ENCODE results near the gene HERC4. TPM values are rescaled to one million over a fixed set of nuclear protein-coding genes. Genes with fewer than 3 reads are reported as not detected.

The HERC4 gene, protein sequence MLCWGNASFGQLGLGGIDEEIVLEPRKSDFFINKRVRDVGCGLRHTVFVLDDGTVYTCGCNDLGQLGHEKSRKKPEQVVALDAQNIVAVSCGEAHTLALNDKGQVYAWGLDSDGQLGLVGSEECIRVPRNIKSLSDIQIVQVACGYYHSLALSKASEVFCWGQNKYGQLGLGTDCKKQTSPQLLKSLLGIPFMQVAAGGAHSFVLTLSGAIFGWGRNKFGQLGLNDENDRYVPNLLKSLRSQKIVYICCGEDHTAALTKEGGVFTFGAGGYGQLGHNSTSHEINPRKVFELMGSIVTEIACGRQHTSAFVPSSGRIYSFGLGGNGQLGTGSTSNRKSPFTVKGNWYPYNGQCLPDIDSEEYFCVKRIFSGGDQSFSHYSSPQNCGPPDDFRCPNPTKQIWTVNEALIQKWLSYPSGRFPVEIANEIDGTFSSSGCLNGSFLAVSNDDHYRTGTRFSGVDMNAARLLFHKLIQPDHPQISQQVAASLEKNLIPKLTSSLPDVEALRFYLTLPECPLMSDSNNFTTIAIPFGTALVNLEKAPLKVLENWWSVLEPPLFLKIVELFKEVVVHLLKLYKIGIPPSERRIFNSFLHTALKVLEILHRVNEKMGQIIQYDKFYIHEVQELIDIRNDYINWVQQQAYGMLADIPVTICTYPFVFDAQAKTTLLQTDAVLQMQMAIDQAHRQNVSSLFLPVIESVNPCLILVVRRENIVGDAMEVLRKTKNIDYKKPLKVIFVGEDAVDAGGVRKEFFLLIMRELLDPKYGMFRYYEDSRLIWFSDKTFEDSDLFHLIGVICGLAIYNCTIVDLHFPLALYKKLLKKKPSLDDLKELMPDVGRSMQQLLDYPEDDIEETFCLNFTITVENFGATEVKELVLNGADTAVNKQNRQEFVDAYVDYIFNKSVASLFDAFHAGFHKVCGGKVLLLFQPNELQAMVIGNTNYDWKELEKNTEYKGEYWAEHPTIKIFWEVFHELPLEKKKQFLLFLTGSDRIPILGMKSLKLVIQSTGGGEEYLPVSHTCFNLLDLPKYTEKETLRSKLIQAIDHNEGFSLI
- 95.1 and 134 TPM in 2 replicates for total RNA-seq

DNA sequence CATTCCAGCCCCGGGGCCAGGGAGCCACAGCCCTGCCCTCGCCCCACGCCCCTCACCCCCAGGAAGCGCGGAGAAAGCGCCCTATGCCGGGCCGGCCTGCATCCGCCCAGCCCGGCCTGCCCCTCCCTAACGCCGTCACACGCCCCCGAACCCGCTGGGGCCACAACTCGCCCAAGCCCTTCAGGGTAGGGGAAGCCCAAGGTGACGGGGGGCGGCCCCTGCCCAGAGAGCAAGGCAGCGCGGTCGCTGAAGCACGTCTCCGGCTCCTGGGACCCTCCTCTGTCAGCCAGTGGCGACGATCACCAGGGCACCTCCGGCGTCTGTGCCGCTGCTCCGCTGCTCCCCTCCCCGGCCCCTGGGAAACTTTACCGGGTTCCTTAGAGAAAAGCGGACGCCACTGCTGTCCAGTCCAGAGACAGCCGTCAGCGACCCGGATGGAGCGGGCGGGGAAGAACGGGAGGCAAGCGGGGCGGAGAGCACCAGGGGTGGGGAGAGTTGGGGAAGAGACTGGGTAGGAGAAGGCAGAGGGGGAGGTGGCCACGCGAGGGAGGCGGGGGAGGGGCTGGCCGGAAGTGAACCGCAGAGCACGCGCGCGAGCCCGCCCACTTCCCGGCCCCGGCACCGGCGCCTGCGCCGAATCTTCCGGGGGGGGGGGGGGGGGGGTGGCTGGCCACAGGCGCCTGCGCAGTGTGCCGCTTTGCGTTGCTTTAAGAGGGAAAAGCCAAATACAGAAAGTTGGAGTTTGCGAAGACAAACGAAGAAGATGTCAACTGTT is at the start of gene HERC4:
TSS of gene HERC4 (minus strand) at position 509 of the 775 bp plus-strand sequence. CDS start 2,175 bp downstream, outside the sequence.

DNA sequence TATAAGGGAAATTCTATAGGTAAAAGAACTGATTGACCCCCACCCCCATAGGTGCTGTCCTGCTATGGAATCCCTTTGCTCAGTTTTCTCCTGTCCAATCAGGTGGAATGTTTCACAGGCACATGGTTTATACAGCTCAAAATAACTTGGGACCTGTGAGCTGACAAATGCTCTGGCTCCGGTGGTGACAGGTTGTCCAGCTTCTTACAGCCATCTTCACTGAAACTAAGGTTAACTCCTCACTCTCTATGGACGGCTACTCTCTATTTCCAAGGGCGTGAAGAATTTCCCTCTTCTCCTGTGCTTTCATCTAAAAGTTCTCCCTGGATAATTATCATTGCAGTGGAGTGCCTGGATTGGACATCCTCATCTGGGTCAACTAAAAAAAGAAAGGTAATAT is 34.2 kb upstream of the HERC4 start, which contains the start of gene MYPN:
TSS of gene MYPN (plus strand) at position 158 of the 400 bp plus-strand sequence. CDS start 11,951 bp downstream, outside the sequence.

DNA sequence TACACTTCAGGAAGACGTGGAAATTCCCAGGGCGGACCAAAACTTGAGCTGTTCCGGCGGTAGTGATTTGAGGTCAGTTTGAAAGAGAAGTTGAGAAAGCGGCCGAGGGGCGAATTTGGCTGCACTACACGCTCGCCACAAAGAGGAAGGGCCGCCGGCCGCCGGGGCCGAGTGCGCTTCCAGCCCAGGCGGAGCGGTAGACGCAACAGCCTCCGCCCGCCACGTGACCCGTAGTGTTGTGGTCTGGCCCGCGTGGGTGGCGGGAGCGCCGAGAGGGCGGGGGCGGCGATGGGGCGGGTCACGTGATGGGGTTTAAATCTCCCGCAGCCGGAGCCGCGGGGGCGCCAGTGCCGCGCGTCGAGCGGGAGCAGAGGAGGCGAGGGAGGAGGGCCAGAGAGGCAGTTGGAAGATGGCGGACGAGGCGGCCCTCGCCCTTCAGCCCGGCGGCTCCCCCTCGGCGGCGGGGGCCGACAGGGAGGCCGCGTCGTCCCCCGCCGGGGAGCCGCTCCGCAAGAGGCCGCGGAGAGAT is 190.7 kb downstream of the HERC4 start, which contains the start of gene SIRT1:
TSS of gene SIRT1 (plus strand) at position 344 of the 529 bp plus-strand sequence. CDS start at position 410, 66 bp downstream.

Other genes starting within 250 kb of the HERC4 start
- gene DNAJC12, start 237.1 kb downstream of the HERC4 start, total RNA-seq: 1.6 and 2.5 TPM in 2 replicates
- gene SIRT1, start 190.6 kb downstream of the HERC4 start, total RNA-seq: 12.2 and 12.3 TPM in 2 replicates
- 0.06 and 0.26 TPM in 2 replicates for gene MYPN, start 34.2 kb upstream of the HERC4 start, total RNA-seq
- gene ATOH7, start 156.8 kb upstream of the HERC4 start, total RNA-seq: under 0.01 TPM in 1 of 2 replicates, not detected in the other